Spleen (tissue), 11 donors: Measurements from ENCODE around the gene DHX35. TPM values are rescaled to one million over a fixed set of nuclear protein-coding genes. Genes with fewer than 3 reads are reported as not detected.

Source experiments
- DNase-seq: peaks from one replicate; pipeline ENCODE4 v3.0.0-alpha.2; 2020
- H3K27ac ChIP-seq, 8 donors: fragments of 200-600 bp; sonication (generic) in 7 of 8; 1 replicate in 4 of 8; 2 replicates in 4 of 8; pipeline versions ENCODE4 v1.5.0 to v1.8.0; 2016 to 2021; ENCODE audit warnings: inconsistent platforms in 4 of 8, mild to moderate bottlenecking in 4 of 8, moderate library complexity in 1 of 8
- H3K27me3 ChIP-seq, 7 donors: fragments of 200-600 bp; sonication (generic) in 6 of 7; replicated peaks in 1 of 7; 1 replicate in 4 of 7; 2 replicates in 3 of 7; pipeline versions ENCODE4 v1.5.0 to v1.8.0; 2016 to 2021; ENCODE audit warnings: inconsistent platforms in 3 of 7, mild to moderate bottlenecking in 1 of 7
- H3K36me3 ChIP-seq, 6 donors: fragments of 200-600 bp; sonication (generic) in 5 of 6; 1 replicate in 4 of 6; 2 replicates in 2 of 6; pipeline versions ENCODE4 v1.5.0 to v1.8.0; 2016 to 2021; ENCODE audit warnings: inconsistent platforms in 2 of 6
- H3K4me1 ChIP-seq, 6 donors: fragments of 200-600 bp; sonication (generic) in 5 of 6; 1 replicate in 3 of 6; 2 replicates in 3 of 6; pipeline versions ENCODE4 v1.5.0 to v1.8.0; 2016 to 2021; ENCODE audit warnings: inconsistent platforms in 3 of 6
- H3K4me3 ChIP-seq, 8 donors: fragments of 200-600 bp; sonication (generic) in 7 of 8; 1 replicate in 4 of 8; 2 replicates in 4 of 8; pipeline versions ENCODE4 v1.5.0 to v1.8.0; 2016 to 2021; ENCODE audit warnings: inconsistent platforms in 4 of 8, mild to moderate bottlenecking in 4 of 8, moderate library complexity in 2 of 8
- H3K9me3 ChIP-seq, 8 donors: fragments of 200-600 bp; sonication (generic) in 7 of 8; 1 replicate in 4 of 8; 2 replicates in 4 of 8; pipeline versions ENCODE4 v1.5.0 to v1.8.0; 2016 to 2021; ENCODE audit warnings: inconsistent platforms in 4 of 8
- CTCF ChIP-seq, 11 experiments: fragments of 200-600 bp in 7 of 11; fragments of 450-650 bp in 4 of 11; sonication (generic) in 4 of 11; IDR thresholded peaks in 8 of 11; conservative IDR thresholded peaks in 3 of 11; 1 replicate in 7 of 11; 2 replicates in 4 of 11; pipeline versions ENCODE4 v1.4.0 to v1.8.0; 2016 to 2021; ENCODE audit warnings: antibody characterized with exemption in 11 of 11, inconsistent platforms in 4 of 11, mild to moderate bottlenecking in 1 of 11
- POLR2A ChIP-seq, 3 donors: fragments of 450-650 bp; IDR thresholded peaks; one replicate each; pipeline ENCODE4 v1.5.1; 2017; ENCODE audit warnings: antibody characterized with exemption in 3 of 3, mild to moderate bottlenecking in 1 of 3
- POLR2AphosphoS5 ChIP-seq, 3 donors: sonication (generic); formaldehyde crosslinking; IDR thresholded peaks; one replicate each; pipeline ENCODE4 v1.5.1; 2017; ENCODE audit warnings: antibody characterized with exemption in 3 of 3
- WGBS, 5 donors: extraction: QIAGEN DNeasy Blood & Tissue Kit in 3 of 5; methylation state at CpG; one replicate each; pipeline versions ENCODE4 v1.1.5 to v1.1.7; 2013 to 2018; 5-methylcytosine and 5-hydroxymethylcytosine counted together
- intact Hi-C: fragments of 100-400 bp; cut with DNase I; formaldehyde crosslinking; loops from one replicate; pipeline ENCODE4 v1.15.0; 2023; ENCODE audit warnings: low total_unique reads
- polyA plus RNA-seq, 3 donors: library from polyadenylated mRNA; stranded (reverse); fragments of 200-250 nt; gene quantifications; one replicate each; pipeline ENCODE4 v1.2.1, GENCODE V29; 2013
- total RNA-seq, 7 donors: library from RNA; depleted of rRNA in 3 of 7; stranded (reverse); fragments of >200 nt in 3 of 7; fragmentation: NEBNext Ultra II Directional in 4 of 7; extraction: Animal tissue kit (Norgen Biotek cat#: 25700) in 4 of 7; gene quantifications; one replicate each; pipeline versions ENCODE4 v1.1.0 to v1.2.1, GENCODE V29; 2016 to 2021
- donor health status: healthy with polysubstance abuse.
- donor health status: DM: no; HTN: no; CAD: no; lungs with moderate emphysema.
- donor health status: DM: no; HTN: no; CAD: no.
- donor health status: Bipolar disorder and iron deficiency.
- donor health status: healthy.
- donor health status: DM: no; HTN: no; CAD: no.
- donor health status: DM: yes; HTN: yes; CAD: no.

Gene DHX35
- total and polyA plus RNA-seq, 10 donors: 4.7 to 16.4 (median 11.3) TPM

- H3K36me3 ChIP-seq: peaks cover 0 to 69% (median 0%) of the 10 kb centered on the region in 6 donors
- TF ChIP-seq POLR2AphosphoS5 (IDR thresholded peaks at IDR 0.05) (no peak), POLR2A (IDR thresholded peaks at IDR 0.05) (no peak), CTCF (IDR thresholded peaks at IDR 0.05 in 8 of 11, conservative IDR thresholded peaks at IDR 0.05 in 3 of 11) (no peak)
- H3K4me3 ChIP-seq: no peak overlapping the region
- H3K9me3 ChIP-seq: no peaks in the 10 kb centered on the region
- no peak overlapping the region for H3K27ac ChIP-seq
- intact Hi-C loops: no loop called here
- no peaks in the 10 kb centered on the region for H3K4me1 ChIP-seq
- no peaks in the 10 kb centered on the region for H3K27me3 ChIP-seq
- DNase-seq: no peak
- 91 to 97% (median 96%) methylated on average over 3 of the region's 3 CpGs for WGBS, 5 donors
Observed at GRCh38 chr20:38946836-38947235, 15.3 kb upstream of the DHX35 start.

- WGBS, 5 donors: 68 to 81% (median 74%) methylated on average over 7 of the region's 7 CpGs
Observed at GRCh38 chr20:38947931-38948362, 14.2 kb upstream of the DHX35 start.

GRCh38 chr20:38950254-38950653, 11.9 kb upstream of the DHX35 start:
- peaks cover 0 to 58% (median 0%) of the 10 kb centered on the region in 6 donors for H3K36me3 ChIP-seq
- 77 to 100% (median 96%) methylated on average over 2 of the region's 2 CpGs for WGBS, 5 donors
- H3K4me1 ChIP-seq: no peaks in the 10 kb centered on the region
- TF ChIP-seq CTCF (IDR thresholded peaks at IDR 0.05 in 8 of 11, conservative IDR thresholded peaks at IDR 0.05 in 3 of 11) (no peak), POLR2AphosphoS5 (IDR thresholded peaks at IDR 0.05) (no peak), POLR2A (IDR thresholded peaks at IDR 0.05) (no peak)
- H3K27ac ChIP-seq: no peak overlapping the region
- H3K27me3 ChIP-seq: no peaks in the 10 kb centered on the region
- H3K4me3 ChIP-seq: no peak overlapping the region
- no peaks in the 10 kb centered on the region for H3K9me3 ChIP-seq
- DNase-seq: no peak
- intact Hi-C loops: no loop called here

More at GRCh38 chr20:38947931-38948362, 14.2 kb upstream of the DHX35 start:
- no peak overlapping the region for H3K27ac ChIP-seq
- no peaks in the 10 kb centered on the region for H3K9me3 ChIP-seq
- H3K4me3 ChIP-seq: no peak overlapping the region
- intact Hi-C loops: no loop called here
- no peaks in the 10 kb centered on the region for H3K27me3 ChIP-seq
- H3K4me1 ChIP-seq: no peaks in the 10 kb centered on the region
- peaks cover 0 to 68% (median 0%) of the 10 kb centered on the region in 6 donors for H3K36me3 ChIP-seq
- TF ChIP-seq CTCF (IDR thresholded peaks at IDR 0.05 in 8 of 11, conservative IDR thresholded peaks at IDR 0.05 in 3 of 11) (no peak), POLR2A (IDR thresholded peaks at IDR 0.05) (no peak)
- no peak for DNase-seq

- Histone ChIP-seq H3K27ac (no peak overlapping the region), H3K9me3 (no peaks in the 10 kb centered on the region), H3K36me3 (peaks cover 0 to 58% (median 0%) of the 10 kb centered on the region in 6 donors), H3K4me3 (no peak overlapping the region), H3K27me3 (no peaks in the 10 kb centered on the region), H3K4me1 (no peaks in the 10 kb centered on the region)
- WGBS, 5 donors: 97 to 100% (median 99%) methylated on average over 3 to 9 of the region's 9 CpGs
- TF ChIP-seq POLR2A (IDR thresholded peaks at IDR 0.05): no peak
- TF ChIP-seq CTCF (IDR thresholded peaks at IDR 0.05 in 8 of 11, conservative IDR thresholded peaks at IDR 0.05 in 3 of 11): no peak
- TF ChIP-seq POLR2AphosphoS5 (IDR thresholded peaks at IDR 0.05): no peak
- intact Hi-C loops: no loop called here
- DNase-seq: no peak
Observed at GRCh38 chr20:38951611-38952010, 10.5 kb upstream of the DHX35 start.
